Measurements from ENCODE around the gene PRCD. TPM values are rescaled to one million over a fixed set of nuclear protein-coding genes. Genes with fewer than 3 reads are reported as not detected.
A peak's percentile ranks its signal among the peaks of the same experiment; 100 is the strongest.
"Not testable (repeated sequence)": the region's sequence is repeated elsewhere in the genome, so short reads cannot be mapped to it uniquely, and the experiment has no call there.

PRCD gene
- total RNA-seq, 4 donors from 2014 or later = 0.73 to 2.5 (median 1.4) TPM; not detected in 1

DNA sequence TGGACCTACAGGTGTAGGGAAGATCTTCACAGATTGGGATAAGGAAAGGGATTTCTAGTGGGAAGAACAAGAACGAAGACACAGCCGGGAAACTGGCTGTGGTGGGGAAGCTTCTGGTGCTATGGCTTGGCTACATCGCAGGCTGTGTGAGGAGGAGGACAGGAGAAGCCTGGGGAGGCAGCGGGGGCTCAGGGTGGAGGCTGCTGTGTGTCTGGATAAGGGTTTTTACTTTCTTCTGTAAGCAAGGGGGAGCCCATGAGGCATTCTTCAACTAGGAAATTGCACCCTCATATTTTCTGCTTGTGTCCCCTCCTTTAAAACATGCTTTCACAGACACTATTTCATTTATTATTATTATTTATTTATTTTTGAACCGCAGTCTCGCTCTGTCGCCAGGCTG, 35.7 kb upstream of the PRCD start:
- TF ChIP-seq POLR2A (IDR thresholded peaks at IDR 0.05) = no peak
- 68 to 77% methylated on average over 7 of the region's 7 CpGs for WGBS, 2 donors
- peaks cover 0 to 26% (median 0%) of the 10 kb centered on the region in 4 donors for H3K27me3 ChIP-seq
- no peak overlapping the region for H3K27ac ChIP-seq
- H3K36me3 ChIP-seq = no peaks in the 10 kb centered on the region
- no peak for DNase-seq
- no peak overlapping the region for H3K4me3 ChIP-seq
- H3K9me3 ChIP-seq = no peaks in the 10 kb centered on the region
- intact Hi-C loops (cut with DNase I) = loop anchor here (10.0 kb wide), 1 partner anchor 99 kb away; no protein-coding TSS in a partner anchor
- H3K4me1 ChIP-seq = peaks cover 6 to 40% (median 18%) of the 10 kb centered on the region in 3 donors

DNA sequence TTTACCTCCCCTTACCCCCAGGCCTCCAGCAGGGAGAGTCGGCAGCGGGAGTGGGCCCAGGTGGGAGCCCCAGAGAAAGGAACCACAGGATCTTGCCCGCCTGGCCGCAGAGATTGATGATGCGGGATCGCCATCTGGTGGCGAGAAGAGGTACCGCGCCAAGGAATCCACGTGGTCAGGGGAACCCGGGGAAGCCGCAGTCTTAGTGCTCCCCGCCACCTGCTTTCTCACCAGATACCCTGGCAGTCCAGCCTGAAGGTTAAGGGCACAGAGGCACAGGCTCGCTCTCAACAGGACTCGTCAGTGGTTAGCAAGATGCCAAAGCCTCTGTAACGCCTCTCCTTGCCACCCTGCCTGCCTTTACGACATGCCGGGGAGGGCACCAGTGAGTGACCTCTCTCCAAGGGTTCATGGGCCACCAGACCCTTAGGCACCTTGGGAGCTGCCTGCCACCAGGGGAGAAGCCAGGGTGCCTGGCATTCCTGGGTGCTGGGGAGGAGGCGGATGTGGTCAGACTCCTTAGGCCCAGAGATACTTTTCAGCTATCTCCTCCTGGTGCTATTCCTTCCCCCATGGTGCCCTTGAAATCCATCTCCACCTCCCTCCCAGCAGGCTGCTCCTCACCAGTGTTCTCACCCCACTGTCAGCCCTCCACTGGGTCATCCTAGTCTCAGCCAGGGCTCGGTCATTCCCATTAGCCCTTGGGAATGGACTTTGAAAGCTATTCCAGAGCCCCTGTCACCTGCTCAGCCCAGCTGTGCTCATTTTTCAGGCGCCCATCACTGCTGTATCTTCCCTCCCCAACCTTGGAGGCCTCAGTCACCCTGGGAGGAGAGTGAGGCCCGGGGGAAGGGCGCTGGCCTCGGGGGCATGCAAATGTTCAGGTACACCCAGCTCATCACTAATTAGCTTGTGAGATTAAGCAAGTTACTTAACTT, 33.2 kb upstream of the PRCD start:
- TF ChIP-seq, protein P1, sequence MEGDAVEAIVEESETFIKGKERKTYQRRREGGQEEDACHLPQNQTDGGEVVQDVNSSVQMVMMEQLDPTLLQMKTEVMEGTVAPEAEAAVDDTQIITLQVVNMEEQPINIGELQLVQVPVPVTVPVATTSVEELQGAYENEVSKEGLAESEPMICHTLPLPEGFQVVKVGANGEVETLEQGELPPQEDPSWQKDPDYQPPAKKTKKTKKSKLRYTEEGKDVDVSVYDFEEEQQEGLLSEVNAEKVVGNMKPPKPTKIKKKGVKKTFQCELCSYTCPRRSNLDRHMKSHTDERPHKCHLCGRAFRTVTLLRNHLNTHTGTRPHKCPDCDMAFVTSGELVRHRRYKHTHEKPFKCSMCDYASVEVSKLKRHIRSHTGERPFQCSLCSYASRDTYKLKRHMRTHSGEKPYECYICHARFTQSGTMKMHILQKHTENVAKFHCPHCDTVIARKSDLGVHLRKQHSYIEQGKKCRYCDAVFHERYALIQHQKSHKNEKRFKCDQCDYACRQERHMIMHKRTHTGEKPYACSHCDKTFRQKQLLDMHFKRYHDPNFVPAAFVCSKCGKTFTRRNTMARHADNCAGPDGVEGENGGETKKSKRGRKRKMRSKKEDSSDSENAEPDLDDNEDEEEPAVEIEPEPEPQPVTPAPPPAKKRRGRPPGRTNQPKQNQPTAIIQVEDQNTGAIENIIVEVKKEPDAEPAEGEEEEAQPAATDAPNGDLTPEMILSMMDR (IDR thresholded peaks at IDR 0.05) = peak; percentile 93 to 99 (median 98)
- TF ChIP-seq POLR2A (IDR thresholded peaks at IDR 0.05) = no peak
- WGBS, 2 donors = 15 to 49% methylated on average over 5 to 8 of the region's 24 CpGs
- no peaks in the 10 kb centered on the region for H3K9me3 ChIP-seq
- intact Hi-C loops (cut with DNase I) = loop anchor here (2.0 to 10.0 kb wide), 2 partner anchors 40 to 102 kb away; partner anchors contain the start of gene AANAT
- H3K4me1 ChIP-seq = peaks cover 9 to 25% (median 9%) of the 10 kb centered on the region in 3 donors
- H3K4me3 ChIP-seq = no peak overlapping the region
- no peaks in the 10 kb centered on the region for H3K36me3 ChIP-seq
- H3K27ac ChIP-seq = no peak overlapping the region
- H3K27me3 ChIP-seq = peaks cover 0 to 26% (median 0%) of the 10 kb centered on the region in 4 donors
- DNase-seq = no peak

DNA sequence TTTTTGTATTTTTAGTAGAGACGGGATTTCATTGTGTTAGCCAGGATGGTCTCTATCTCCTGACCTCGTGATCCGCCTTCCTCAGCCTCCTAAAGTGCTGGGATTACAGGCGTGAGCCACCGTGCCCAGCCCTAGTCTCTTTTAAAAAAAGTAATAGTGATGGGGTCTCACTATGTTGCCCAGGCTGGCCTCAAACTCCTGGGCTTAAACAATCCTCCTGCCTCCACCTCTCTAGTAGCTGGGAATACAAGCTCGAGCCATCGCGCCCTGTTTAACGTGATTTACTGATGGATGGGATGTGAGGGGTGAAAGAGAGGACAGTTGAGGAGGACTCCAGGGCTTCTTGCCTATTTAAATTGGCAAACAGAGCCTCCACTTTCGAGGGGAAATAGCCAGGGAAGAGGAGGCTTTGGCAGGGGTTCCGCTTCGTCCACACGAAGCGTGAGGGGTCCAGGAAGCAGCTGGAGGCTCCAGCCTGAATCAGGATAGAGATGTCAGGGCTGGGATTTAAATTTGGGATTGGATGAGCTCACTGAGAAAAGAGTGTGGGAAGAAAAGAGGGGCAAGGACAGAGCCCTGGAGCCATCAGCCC, 31.3 kb upstream of the PRCD start:
- not testable (repeated sequence) for DNase-seq, H3K27ac ChIP-seq, H3K36me3 ChIP-seq, H3K9me3 ChIP-seq, H3K4me3 ChIP-seq
- Histone ChIP-seq H3K27me3 (peaks cover 0 to 26% (median 0%) of the 10 kb centered on the region in 4 donors), H3K4me1 (peaks cover 3 to 25% (median 6%) of the 10 kb centered on the region in 3 donors)
- WGBS, 2 donors = 60 to 69% methylated on average over 9 to 10 of the region's 14 CpGs
- intact Hi-C loops (cut with DNase I) = loop anchor here (10.0 kb wide), 1 partner anchor 104 kb away; no protein-coding TSS in a partner anchor

DNA sequence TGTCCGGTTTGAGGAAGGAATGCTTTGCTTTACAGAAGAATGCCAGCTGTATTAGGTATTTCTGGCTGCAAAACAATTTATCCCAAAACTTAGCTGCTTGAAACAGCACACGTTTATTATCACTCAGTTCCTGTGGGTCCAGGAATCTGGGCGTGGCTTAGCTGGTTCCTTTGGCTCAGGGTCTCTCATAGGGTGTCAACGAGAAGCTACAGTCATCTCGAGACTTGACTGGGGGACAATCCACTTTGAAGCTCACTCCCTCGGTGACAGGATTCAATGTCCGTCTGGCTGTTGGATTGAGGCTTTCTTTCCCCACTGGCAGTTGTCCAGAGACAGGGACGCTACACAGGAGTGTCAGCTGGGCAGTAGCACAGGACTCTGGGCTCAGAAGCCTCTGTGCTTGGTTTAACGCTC, 29.0 kb upstream of the PRCD start:
- TF ChIP-seq, protein P1 (IDR thresholded peaks at IDR 0.05) = no peak
- TF ChIP-seq POLR2A (IDR thresholded peaks at IDR 0.05) = no peak
- DNase-seq = no peak
- peaks cover 0 to 26% (median 0%) of the 10 kb centered on the region in 4 donors for H3K27me3 ChIP-seq

DNA sequence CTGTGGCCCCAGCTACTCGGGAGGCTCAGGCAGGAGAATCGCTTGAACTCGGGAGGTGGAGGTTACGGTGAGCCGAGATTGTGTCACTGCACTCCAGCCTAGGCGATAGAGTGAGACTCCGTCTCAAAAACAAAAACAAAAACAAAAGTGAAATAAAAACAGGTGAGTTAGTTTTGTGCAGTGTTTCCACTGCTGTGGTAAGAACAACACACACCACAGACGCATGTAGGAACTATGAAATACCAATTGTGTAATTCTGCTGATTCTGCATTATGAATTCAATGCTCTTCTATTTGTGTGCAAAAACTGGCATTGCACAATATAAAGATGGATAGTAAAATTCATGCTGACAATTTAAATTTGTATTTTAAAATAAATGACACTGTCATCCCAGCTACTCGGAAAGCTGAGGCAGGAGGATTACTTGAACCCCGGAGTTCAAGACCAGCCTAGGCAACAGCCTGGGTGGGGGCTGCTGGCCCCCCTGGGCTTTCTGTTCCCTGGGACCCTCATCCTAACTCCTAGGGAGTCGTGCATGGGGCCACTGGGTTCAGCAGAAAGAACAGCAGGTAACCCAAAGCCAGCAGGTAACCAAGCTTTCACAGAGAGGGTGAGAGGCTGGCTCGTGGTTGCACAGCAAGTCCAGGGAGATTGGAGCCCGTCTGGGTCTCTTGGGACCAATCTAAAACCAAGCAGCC, 28.0 kb upstream of the PRCD start:
- no peak for DNase-seq
- Histone ChIP-seq H3K27me3 (peaks cover 0 to 22% (median 0%) of the 10 kb centered on the region in 4 donors), H3K36me3 (no peaks in the 10 kb centered on the region), H3K27ac (peak overlapping the region in 1 of 4 donors; percentile 43), H3K9me3 (no peaks in the 10 kb centered on the region), H3K4me1 (peaks cover 7 to 35% (median 13%) of the 10 kb centered on the region in 3 donors), H3K4me3 (no peak overlapping the region)
- WGBS, 2 donors = 69 to 70% methylated on average over 11 to 13 of the region's 13 CpGs
- TF ChIP-seq, protein P1 (IDR thresholded peaks at IDR 0.05) = no peak
- TF ChIP-seq POLR2A (IDR thresholded peaks at IDR 0.05) = no peak
- intact Hi-C loops (cut with DNase I) = no loop called here

More for the DNA sequence above, 29.0 kb upstream of the PRCD start:
- Histone ChIP-seq H3K27ac (no peak overlapping the region), H3K4me3 (no peak overlapping the region), H3K36me3 (no peaks in the 10 kb centered on the region), H3K9me3 (no peaks in the 10 kb centered on the region), H3K4me1 (peaks cover 6 to 35% (median 10%) of the 10 kb centered on the region in 3 donors)
- WGBS, 2 donors = 24 to 48% methylated on average over 5 to 7 of the region's 9 CpGs
- intact Hi-C loops (cut with DNase I) = no loop called here

Data from esophagus squamous epithelium (tissue), 5 donors.